ENCODE data around the gene FAM222B.
"Not testable (repeated sequence)": the region's sequence is repeated elsewhere in the genome, so short reads cannot be mapped to it uniquely, and the experiment has no call there.

DNA sequence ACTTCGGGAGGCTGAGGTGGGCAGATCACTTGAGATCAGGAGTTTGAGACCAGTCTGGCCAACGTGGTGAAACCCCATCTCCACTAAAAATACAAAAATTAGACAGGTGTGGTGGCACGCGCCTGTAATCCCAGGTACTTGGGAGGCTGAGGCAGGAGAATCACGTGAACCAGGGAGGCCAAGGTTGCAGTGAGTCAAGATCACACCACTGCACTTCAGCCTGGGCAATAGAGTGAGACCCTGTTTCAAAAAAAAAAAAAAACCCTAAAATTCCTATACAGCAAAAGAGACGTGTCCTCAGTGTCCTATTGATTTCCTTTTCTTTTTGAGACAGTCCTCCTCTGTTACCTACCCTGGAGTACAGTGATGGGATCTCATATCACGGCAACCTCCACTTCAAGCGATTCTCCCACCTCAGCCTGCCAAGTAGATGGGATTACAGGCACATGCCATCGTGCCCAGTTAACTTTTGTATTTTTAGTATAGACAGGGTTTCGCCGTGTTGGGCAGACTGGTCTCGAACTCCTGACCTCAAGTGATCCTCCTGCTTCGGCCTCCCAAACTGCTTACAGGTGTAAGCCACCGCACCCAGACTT is 47.6 kb downstream of the FAM222B start:
- TF ChIP-seq, protein P1, sequence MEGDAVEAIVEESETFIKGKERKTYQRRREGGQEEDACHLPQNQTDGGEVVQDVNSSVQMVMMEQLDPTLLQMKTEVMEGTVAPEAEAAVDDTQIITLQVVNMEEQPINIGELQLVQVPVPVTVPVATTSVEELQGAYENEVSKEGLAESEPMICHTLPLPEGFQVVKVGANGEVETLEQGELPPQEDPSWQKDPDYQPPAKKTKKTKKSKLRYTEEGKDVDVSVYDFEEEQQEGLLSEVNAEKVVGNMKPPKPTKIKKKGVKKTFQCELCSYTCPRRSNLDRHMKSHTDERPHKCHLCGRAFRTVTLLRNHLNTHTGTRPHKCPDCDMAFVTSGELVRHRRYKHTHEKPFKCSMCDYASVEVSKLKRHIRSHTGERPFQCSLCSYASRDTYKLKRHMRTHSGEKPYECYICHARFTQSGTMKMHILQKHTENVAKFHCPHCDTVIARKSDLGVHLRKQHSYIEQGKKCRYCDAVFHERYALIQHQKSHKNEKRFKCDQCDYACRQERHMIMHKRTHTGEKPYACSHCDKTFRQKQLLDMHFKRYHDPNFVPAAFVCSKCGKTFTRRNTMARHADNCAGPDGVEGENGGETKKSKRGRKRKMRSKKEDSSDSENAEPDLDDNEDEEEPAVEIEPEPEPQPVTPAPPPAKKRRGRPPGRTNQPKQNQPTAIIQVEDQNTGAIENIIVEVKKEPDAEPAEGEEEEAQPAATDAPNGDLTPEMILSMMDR (conservative IDR thresholded peaks at IDR 0.05; ENCODE audit: low read depth in 2 of 2) = not testable (repeated sequence)
- not testable (repeated sequence) for TF ChIP-seq JUNB (IDR thresholded peaks at IDR 0.05; ENCODE audit: unreplicated experiment); POLR2AphosphoS5 (IDR thresholded peaks at IDR 0.05; ENCODE audit: low read depth); EZH2phosphoT487 (IDR thresholded peaks at IDR 0.05; ENCODE audit: unreplicated experiment); EZH2 (IDR thresholded peaks at IDR 0.05; ENCODE audit: low read depth, unreplicated experiment); NANOG (IDR thresholded peaks at IDR 0.05; ENCODE audit: borderline replicate concordance); ZNF331 (CRISPR knock-in tag; IDR thresholded peaks at IDR 0.05; ENCODE audit: low read depth); STAT1 (IDR thresholded peaks at IDR 0.05; ENCODE audit: unreplicated experiment); CREB1 (CRISPR knock-in tag; IDR thresholded peaks at IDR 0.05; ENCODE audit: low read depth); ZNF114 (CRISPR knock-in tag; IDR thresholded peaks at IDR 0.05)
- TF ChIP-seq, protein P2, sequence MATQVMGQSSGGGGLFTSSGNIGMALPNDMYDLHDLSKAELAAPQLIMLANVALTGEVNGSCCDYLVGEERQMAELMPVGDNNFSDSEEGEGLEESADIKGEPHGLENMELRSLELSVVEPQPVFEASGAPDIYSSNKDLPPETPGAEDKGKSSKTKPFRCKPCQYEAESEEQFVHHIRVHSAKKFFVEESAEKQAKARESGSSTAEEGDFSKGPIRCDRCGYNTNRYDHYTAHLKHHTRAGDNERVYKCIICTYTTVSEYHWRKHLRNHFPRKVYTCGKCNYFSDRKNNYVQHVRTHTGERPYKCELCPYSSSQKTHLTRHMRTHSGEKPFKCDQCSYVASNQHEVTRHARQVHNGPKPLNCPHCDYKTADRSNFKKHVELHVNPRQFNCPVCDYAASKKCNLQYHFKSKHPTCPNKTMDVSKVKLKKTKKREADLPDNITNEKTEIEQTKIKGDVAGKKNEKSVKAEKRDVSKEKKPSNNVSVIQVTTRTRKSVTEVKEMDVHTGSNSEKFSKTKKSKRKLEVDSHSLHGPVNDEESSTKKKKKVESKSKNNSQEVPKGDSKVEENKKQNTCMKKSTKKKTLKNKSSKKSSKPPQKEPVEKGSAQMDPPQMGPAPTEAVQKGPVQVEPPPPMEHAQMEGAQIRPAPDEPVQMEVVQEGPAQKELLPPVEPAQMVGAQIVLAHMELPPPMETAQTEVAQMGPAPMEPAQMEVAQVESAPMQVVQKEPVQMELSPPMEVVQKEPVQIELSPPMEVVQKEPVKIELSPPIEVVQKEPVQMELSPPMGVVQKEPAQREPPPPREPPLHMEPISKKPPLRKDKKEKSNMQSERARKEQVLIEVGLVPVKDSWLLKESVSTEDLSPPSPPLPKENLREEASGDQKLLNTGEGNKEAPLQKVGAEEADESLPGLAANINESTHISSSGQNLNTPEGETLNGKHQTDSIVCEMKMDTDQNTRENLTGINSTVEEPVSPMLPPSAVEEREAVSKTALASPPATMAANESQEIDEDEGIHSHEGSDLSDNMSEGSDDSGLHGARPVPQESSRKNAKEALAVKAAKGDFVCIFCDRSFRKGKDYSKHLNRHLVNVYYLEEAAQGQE (IDR thresholded peaks at IDR 0.05; ENCODE audit: unreplicated experiment) = not testable (repeated sequence)
- TF ChIP-seq, protein P3, sequence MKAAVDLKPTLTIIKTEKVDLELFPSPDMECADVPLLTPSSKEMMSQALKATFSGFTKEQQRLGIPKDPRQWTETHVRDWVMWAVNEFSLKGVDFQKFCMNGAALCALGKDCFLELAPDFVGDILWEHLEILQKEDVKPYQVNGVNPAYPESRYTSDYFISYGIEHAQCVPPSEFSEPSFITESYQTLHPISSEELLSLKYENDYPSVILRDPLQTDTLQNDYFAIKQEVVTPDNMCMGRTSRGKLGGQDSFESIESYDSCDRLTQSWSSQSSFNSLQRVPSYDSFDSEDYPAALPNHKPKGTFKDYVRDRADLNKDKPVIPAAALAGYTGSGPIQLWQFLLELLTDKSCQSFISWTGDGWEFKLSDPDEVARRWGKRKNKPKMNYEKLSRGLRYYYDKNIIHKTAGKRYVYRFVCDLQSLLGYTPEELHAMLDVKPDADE (IDR thresholded peaks at IDR 0.05) = not testable (repeated sequence)
- TF ChIP-seq, protein P4, sequence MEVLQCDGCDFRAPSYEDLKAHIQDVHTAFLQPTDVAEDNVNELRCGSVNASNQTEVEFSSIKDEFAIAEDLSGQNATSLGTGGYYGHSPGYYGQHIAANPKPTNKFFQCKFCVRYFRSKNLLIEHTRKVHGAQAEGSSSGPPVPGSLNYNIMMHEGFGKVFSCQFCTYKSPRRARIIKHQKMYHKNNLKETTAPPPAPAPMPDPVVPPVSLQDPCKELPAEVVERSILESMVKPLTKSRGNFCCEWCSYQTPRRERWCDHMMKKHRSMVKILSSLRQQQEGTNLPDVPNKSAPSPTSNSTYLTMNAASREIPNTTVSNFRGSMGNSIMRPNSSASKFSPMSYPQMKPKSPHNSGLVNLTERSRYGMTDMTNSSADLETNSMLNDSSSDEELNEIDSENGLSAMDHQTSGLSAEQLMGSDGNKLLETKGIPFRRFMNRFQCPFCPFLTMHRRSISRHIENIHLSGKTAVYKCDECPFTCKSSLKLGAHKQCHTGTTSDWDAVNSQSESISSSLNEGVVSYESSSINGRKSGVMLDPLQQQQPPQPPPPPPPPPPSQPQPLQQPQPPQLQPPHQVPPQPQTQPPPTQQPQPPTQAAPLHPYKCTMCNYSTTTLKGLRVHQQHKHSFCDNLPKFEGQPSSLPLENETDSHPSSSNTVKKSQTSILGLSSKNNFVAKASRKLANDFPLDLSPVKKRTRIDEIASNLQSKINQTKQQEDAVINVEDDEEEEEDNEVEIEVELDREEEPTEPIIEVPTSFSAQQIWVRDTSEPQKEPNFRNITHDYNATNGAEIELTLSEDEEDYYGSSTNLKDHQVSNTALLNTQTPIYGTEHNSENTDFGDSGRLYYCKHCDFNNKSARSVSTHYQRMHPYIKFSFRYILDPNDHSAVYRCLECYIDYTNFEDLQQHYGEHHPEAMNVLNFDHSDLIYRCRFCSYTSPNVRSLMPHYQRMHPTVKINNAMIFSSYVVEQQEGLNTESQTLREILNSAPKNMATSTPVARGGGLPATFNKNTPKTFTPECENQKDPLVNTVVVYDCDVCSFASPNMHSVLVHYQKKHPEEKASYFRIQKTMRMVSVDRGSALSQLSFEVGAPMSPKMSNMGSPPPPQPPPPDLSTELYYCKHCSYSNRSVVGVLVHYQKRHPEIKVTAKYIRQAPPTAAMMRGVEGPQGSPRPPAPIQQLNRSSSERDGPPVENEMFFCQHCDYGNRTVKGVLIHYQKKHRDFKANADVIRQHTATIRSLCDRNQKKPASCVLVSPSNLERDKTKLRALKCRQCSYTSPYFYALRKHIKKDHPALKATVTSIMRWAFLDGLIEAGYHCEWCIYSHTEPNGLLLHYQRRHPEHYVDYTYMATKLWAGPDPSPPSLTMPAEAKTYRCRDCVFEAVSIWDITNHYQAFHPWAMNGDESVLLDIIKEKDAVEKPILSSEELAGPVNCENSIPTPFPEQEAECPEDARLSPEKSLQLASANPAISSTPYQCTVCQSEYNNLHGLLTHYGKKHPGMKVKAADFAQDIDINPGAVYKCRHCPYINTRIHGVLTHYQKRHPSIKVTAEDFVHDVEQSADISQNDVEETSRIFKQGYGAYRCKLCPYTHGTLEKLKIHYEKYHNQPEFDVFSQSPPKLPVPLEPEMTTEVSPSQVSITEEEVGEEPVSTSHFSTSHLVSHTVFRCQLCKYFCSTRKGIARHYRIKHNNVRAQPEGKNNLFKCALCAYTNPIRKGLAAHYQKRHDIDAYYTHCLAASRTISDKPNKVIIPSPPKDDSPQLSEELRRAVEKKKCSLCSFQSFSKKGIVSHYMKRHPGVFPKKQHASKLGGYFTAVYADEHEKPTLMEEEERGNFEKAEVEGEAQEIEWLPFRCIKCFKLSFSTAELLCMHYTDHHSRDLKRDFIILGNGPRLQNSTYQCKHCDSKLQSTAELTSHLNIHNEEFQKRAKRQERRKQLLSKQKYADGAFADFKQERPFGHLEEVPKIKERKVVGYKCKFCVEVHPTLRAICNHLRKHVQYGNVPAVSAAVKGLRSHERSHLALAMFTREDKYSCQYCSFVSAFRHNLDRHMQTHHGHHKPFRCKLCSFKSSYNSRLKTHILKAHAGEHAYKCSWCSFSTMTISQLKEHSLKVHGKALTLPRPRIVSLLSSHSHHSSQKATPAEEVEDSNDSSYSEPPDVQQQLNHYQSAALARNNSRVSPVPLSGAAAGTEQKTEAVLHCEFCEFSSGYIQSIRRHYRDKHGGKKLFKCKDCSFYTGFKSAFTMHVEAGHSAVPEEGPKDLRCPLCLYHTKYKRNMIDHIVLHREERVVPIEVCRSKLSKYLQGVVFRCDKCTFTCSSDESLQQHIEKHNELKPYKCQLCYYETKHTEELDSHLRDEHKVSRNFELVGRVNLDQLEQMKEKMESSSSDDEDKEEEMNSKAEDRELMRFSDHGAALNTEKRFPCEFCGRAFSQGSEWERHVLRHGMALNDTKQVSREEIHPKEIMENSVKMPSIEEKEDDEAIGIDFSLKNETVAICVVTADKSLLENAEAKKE (CRISPR knock-in tag; IDR thresholded peaks at IDR 0.05) = not testable (repeated sequence)
